Raji (cell line): Measurements from ENCODE around the gene TBC1D21.

Experiments
- POLR2A ChIP-seq: IDR thresholded peaks from 2 replicates; pipeline ENCODE4 v1.6.1; 2011; ENCODE audit warnings: low read depth, low read length, control low read depth; ENCODE audit not compliant: insufficient read depth

The TBC1D21 gene

GRCh38 chr15:73873889-73874511 lies 636 bp downstream of the TBC1D21 start:
- no peak for TF ChIP-seq POLR2A

- TF ChIP-seq POLR2A, result no peak
These were observed 6.1 kb downstream of the TBC1D21 start for GRCh38 chr15:73879426-73879825.

- TF ChIP-seq POLR2A, result no peak
These were observed 8.4 kb downstream of the TBC1D21 start for GRCh38 chr15:73881579-73882320.

GRCh38 chr15:73882761-73883419 lies 9.5 kb downstream of the TBC1D21 start:
- no peak for TF ChIP-seq POLR2A

GRCh38 chr15:73884159-73884558 lies 10.8 kb downstream of the TBC1D21 start:
- no peak for TF ChIP-seq POLR2A

GRCh38 chr15:73885954-73886700 lies 12.8 kb downstream of the TBC1D21 start:
- TF ChIP-seq POLR2A, result no peak

- no peak for TF ChIP-seq POLR2A
These were observed 13.5 kb downstream of the TBC1D21 start for GRCh38 chr15:73886717-73887345.

GRCh38 chr15:73887481-73887880 lies 14.1 kb downstream of the TBC1D21 start:
- no peak for TF ChIP-seq POLR2A

- TF ChIP-seq POLR2A, result no peak
These were observed 15.1 kb downstream of the TBC1D21 start for GRCh38 chr15:73888224-73889041.

GRCh38 chr15:73889053-73889761 lies 15.8 kb downstream of the TBC1D21 start:
- no peak for TF ChIP-seq POLR2A

GRCh38 chr15:73889762-73890124 lies 16.4 kb downstream of the TBC1D21 start:
- TF ChIP-seq POLR2A, result no peak

GRCh38 chr15:73891328-73892315 lies 18.3 kb downstream of the TBC1D21 start:
- no peak for TF ChIP-seq POLR2A
